ENCODE results near the gene CAPN2. TPM values are rescaled to one million over a fixed set of nuclear protein-coding genes. Genes with fewer than 3 reads are reported as not detected.

CAPN2 gene
- total RNA-seq, result 100 to 1,000 TPM; 134 to 155 (median 148) TPM

GRCh38 chr1:223712194-223712849 is at the start of gene CAPN2:
Gene CAPN2 (plus strand): TSS chr1:223712539. CDS start chr1:223712641, 102 bp downstream.
- Histone ChIP-seq H3K9me3 (no peaks in the 10 kb centered on the region), H3K27ac (peak within 1 kb of the TSS; percentile 96 to 97 (median 96)), H3K4me1 (peaks cover 41 to 59% of the 10 kb centered on the region in 2 donors), H3K27me3 (no peaks in the 10 kb centered on the region), H3K36me3 (no peaks in the 10 kb centered on the region), H3K4me3 (replicated peaks in 1 of 3) (peak within 1 kb of the TSS; percentile 75 to 94 (median 82))
- WGBS, 2 donors, result 0% methylated on average over 4 to 23 of the region's 74 CpGs
- intact Hi-C loops (cut with DNase I), result loop anchor here (5.0 kb wide), 1 partner anchor 35 kb away; no protein-coding TSS in a partner anchor
- peak; percentile 84 to 86 for DNase-seq
- peak in 1 of 2 donors; percentile 92 for TF ChIP-seq POLR2A (IDR thresholded peaks at IDR 0.05)
- TF ChIP-seq, protein P1, sequence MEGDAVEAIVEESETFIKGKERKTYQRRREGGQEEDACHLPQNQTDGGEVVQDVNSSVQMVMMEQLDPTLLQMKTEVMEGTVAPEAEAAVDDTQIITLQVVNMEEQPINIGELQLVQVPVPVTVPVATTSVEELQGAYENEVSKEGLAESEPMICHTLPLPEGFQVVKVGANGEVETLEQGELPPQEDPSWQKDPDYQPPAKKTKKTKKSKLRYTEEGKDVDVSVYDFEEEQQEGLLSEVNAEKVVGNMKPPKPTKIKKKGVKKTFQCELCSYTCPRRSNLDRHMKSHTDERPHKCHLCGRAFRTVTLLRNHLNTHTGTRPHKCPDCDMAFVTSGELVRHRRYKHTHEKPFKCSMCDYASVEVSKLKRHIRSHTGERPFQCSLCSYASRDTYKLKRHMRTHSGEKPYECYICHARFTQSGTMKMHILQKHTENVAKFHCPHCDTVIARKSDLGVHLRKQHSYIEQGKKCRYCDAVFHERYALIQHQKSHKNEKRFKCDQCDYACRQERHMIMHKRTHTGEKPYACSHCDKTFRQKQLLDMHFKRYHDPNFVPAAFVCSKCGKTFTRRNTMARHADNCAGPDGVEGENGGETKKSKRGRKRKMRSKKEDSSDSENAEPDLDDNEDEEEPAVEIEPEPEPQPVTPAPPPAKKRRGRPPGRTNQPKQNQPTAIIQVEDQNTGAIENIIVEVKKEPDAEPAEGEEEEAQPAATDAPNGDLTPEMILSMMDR (IDR thresholded peaks at IDR 0.05), result peak; percentile 38 to 92 (median 78)

- intact Hi-C loops (cut with DNase I), result no loop called here
- H3K4me3 ChIP-seq (replicated peaks in 1 of 3), result no peak overlapping the region
- 56 to 63% methylated on average over 5 of the region's 5 CpGs for WGBS, 2 donors
These were observed 49.4 kb upstream of the CAPN2 start for GRCh38 chr1:223662943-223663342.

DNA sequence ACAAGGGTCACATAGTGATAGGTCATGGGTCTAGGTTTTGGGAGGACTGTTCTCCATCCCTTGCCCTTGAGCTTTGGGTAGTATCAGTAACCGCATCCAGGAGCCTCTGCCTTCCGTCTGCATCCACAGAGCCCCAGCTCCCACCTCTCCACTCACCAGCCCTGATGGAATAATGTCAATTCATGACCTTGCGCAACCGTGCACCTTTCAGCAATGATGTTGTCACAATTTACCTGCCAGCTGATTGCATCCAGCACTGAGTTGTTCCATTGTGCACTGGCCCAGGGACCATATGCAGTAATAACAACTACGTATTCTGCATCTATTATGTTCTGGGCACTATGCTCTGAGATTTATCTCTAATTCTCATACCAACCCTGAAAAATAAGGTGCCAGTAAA is 48.2 kb upstream of the CAPN2 start:
- no peak overlapping the region for H3K4me3 ChIP-seq (replicated peaks in 1 of 3)

More at GRCh38 chr1:223662943-223663342, 49.4 kb upstream of the CAPN2 start:
- TF ChIP-seq POLR2A (IDR thresholded peaks at IDR 0.05), result no peak
- TF ChIP-seq, protein P1 (IDR thresholded peaks at IDR 0.05), result no peak
- Histone ChIP-seq H3K27ac (no peak overlapping the region), H3K4me1 (no peaks in the 10 kb centered on the region), H3K27me3 (no peaks in the 10 kb centered on the region), H3K9me3 (no peaks in the 10 kb centered on the region), H3K36me3 (no peaks in the 10 kb centered on the region)
- no peak for DNase-seq

DNA sequence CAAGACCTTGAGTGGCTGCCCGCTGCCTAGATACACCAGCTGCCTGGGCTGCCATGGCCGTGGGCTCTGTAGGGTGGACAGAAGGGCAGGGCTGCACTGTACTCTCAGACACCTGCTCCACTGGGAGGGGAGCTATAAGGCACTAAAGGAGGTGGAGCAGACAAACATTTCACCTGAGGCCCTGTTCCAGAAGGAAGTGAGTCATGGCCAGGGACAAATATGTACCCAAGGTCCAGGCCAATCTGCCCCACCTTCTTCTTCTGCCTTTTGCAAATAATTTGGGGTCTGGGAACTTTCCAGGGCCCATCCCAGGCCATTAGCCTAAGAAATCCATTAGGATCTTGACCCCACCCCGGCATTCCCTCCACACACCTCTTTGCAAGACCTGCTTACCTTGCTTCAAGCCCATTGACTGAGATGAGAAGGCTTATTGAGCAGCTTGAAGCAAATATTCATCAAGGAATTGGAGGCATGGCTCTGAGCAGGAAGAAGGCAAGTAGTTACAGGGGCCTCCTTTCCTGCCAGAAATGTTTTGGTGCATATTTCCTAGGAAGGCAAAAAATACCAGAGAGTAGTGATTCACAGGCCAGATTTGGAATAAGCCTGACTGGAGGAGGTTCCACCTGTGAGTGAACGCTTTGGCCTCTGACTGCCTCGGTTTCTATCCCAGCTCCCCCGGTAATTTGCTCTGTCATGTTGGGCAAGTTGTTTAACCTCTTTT is 46.6 kb upstream of the CAPN2 start, which contains the start of gene CAPN8:
CAPN8 (minus strand) TSS at position 110 of the 721 bp plus-strand sequence; CDS start at position 55, 55 bp downstream.
- Histone ChIP-seq H3K4me1 (no peaks in the 10 kb centered on the region), H3K27me3 (no peaks in the 10 kb centered on the region), H3K9me3 (no peaks in the 10 kb centered on the region), H3K4me3 (replicated peaks in 1 of 3) (no peak within 1 kb of the TSS), H3K27ac (no peak within 1 kb of the TSS), H3K36me3 (no peaks in the 10 kb centered on the region)
- intact Hi-C loops (cut with DNase I), result no loop called here
- TF ChIP-seq POLR2A (IDR thresholded peaks at IDR 0.05), result no peak
- TF ChIP-seq, protein P1 (IDR thresholded peaks at IDR 0.05), result no peak
- no peak for DNase-seq
- WGBS, 2 donors, result 64 to 78% methylated on average over 4 to 6 of the region's 6 CpGs

More for the DNA sequence above, 48.2 kb upstream of the CAPN2 start:
- Histone ChIP-seq H3K36me3 (no peaks in the 10 kb centered on the region), H3K9me3 (no peaks in the 10 kb centered on the region), H3K27me3 (no peaks in the 10 kb centered on the region), H3K27ac (no peak overlapping the region), H3K4me1 (no peaks in the 10 kb centered on the region)
- 74 to 79% methylated on average over 5 of the region's 5 CpGs for WGBS, 2 donors
- DNase-seq, result no peak
- TF ChIP-seq POLR2A (IDR thresholded peaks at IDR 0.05), result no peak
- TF ChIP-seq, protein P1 (IDR thresholded peaks at IDR 0.05), result no peak
- intact Hi-C loops (cut with DNase I), result no loop called here
